MM.1S (cell line): ENCODE measurements around the gene SMPD3.

ENCODE experiments used
- DNase-seq: peaks from one replicate; pipeline ENCODE4 v3.0.0-alpha.2; 2015
- H2AFZ ChIP-seq: fragments of 300-600 bp; sonication (generic); 2 replicates; pipeline ENCODE4 v1.6.0; 2016; ENCODE audit warnings: antibody characterized with exemption, low read length
- H3F3A ChIP-seq: fragments of 300-600 bp; sonication (generic); 2 replicates; pipeline ENCODE4 v1.6.1; 2016; ENCODE audit warnings: mild to moderate bottlenecking, antibody characterized with exemption, low read length, moderate library complexity, mixed read lengths; ENCODE audit not compliant: insufficient read depth
- H3K27ac ChIP-seq: fragments of 300-600 bp; sonication (generic); 2 replicates; pipeline ENCODE4 v1.5.1; 2016; ENCODE audit warnings: mild to moderate bottlenecking, low read length
- H3K27me3 ChIP-seq: fragments of 300-600 bp; sonication (generic); replicated peaks from 2 replicates; pipeline ENCODE4 v1.6.0; 2016; ENCODE audit warnings: low read length; ENCODE audit not compliant: insufficient read depth
- H3K36me3 ChIP-seq: fragments of 300-600 bp; sonication (generic); replicated peaks from 2 replicates; pipeline ENCODE4 v1.6.1; 2016; ENCODE audit warnings: mild to moderate bottlenecking, low read length, mixed read lengths; ENCODE audit not compliant: insufficient read depth
- H3K4me1 ChIP-seq: fragments of 300-600 bp; sonication (generic); 2 replicates; pipeline ENCODE4 v1.6.1; 2016; ENCODE audit warnings: low read length, mixed read lengths
- H3K4me2 ChIP-seq: fragments of 300-600 bp; sonication (generic); 2 replicates; pipeline ENCODE4 v1.6.0; 2016; ENCODE audit warnings: low read depth, low read length
- H3K4me3 ChIP-seq: fragments of 300-600 bp; sonication (generic); 2 replicates; pipeline ENCODE4 v1.5.1; 2016; ENCODE audit warnings: low read length, mixed read lengths
- H3K79me2 ChIP-seq: fragments of 300-600 bp; sonication (generic); 2 replicates; pipeline ENCODE4 v1.6.1; 2016; ENCODE audit warnings: mixed run types, low read length, mixed read lengths
- H3K9ac ChIP-seq: fragments of 300-600 bp; sonication (generic); 2 replicates; pipeline ENCODE4 v1.6.1; 2016; ENCODE audit warnings: low read length, mixed read lengths
- H3K9me2 ChIP-seq: fragments of 300-600 bp; sonication (generic); replicated peaks from 2 replicates; pipeline ENCODE4 v1.6.1; 2016; ENCODE audit warnings: mild to moderate bottlenecking, low read length, mixed read lengths; ENCODE audit not compliant: insufficient read depth
- H3K9me3 ChIP-seq: fragments of 300-600 bp; sonication (generic); replicated peaks from 2 replicates; pipeline ENCODE4 v1.6.1; 2016; ENCODE audit warnings: mild to moderate bottlenecking, low read length, mixed read lengths; ENCODE audit not compliant: insufficient read depth
- H4K20me1 ChIP-seq: fragments of 300-600 bp; sonication (generic); 2 replicates; pipeline ENCODE4 v1.6.1; 2016; ENCODE audit warnings: mild to moderate bottlenecking, low read length, moderate library complexity, mixed read lengths; ENCODE audit not compliant: insufficient read depth
- CTCF ChIP-seq: fragments of 300-600 bp; sonication (generic); IDR thresholded peaks from 2 replicates; pipeline ENCODE4 v1.5.1; 2016; ENCODE audit warnings: antibody characterized with exemption, low read length, mixed read lengths
- EZH2 ChIP-seq: fragments of 300-600 bp; sonication (generic); optimal IDR thresholded peaks from 2 replicates; pipeline ENCODE3; 2017; ENCODE audit warnings: low read depth, mild to moderate bottlenecking, antibody characterized with exemption, low read length, mixed read lengths
- EZH2phosphoT487 ChIP-seq: fragments of 300-600 bp; sonication (generic); IDR thresholded peaks from 2 replicates; pipeline ENCODE4 v1.6.1; 2018; ENCODE audit warnings: antibody characterized with exemption, low read length

SMPD3 gene

GRCh38 chr16:68372806-68373205 is 75.5 kb downstream of the SMPD3 start:
- H3K27me3 ChIP-seq = no peaks in the 10 kb centered on the region
- no peak for DNase-seq
- no peaks in the 10 kb centered on the region for H3K9me2 ChIP-seq
- peaks cover 4% of the 10 kb centered on the region; the same call in 1 of the 2 replicates for H3K79me2 ChIP-seq
- no peak overlapping the region for H3K27ac ChIP-seq
- TF ChIP-seq EZH2 = no peak
- TF ChIP-seq EZH2phosphoT487 = no peak
- no peak for TF ChIP-seq CTCF
- H3K9ac ChIP-seq = no peak overlapping the region
- H2AFZ ChIP-seq = no peak overlapping the region
- peaks cover 30% of the 10 kb centered on the region for H3K4me1 ChIP-seq
- no peaks in the 10 kb centered on the region for H3K36me3 ChIP-seq
- H3K9me3 ChIP-seq = no peaks in the 10 kb centered on the region
- peaks cover 29% of the 10 kb centered on the region for H3F3A ChIP-seq
- H4K20me1 ChIP-seq = no peaks in the 10 kb centered on the region
- no peak overlapping the region for H3K4me2 ChIP-seq
- no peak overlapping the region for H3K4me3 ChIP-seq

DNA sequence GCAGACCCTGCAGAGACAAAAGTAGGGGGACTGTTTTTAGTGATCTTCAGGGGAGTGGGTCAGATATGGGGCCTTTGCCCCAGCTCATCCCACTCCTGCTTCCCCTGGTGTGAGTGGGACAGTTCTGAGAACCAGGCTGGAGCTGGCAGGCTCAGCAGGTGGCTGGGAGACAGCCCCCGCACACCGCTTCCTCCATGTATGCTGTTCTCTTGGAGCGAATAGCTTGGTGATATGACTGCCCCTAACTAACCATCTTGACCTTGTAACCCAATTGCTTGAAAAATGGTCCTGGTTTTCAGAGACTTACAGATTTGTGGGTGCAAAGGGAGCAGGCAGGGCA is 76.0 kb downstream of the SMPD3 start:
- Histone ChIP-seq H3K9me2 (no peaks in the 10 kb centered on the region), H3K36me3 (no peaks in the 10 kb centered on the region), H3K27me3 (no peaks in the 10 kb centered on the region), H3K4me2 (no peak overlapping the region), H3K9ac (no peak overlapping the region), H3K79me2 (peaks cover 8% of the 10 kb centered on the region; the same call in 1 of the 2 replicates), H2AFZ (no peak overlapping the region), H3K4me3 (no peak overlapping the region), H3K4me1 (peaks cover 34% of the 10 kb centered on the region), H3F3A (peaks cover 32% of the 10 kb centered on the region), H3K27ac (no peak overlapping the region), H3K9me3 (no peaks in the 10 kb centered on the region), H4K20me1 (no peaks in the 10 kb centered on the region)
- DNase-seq = no peak
- TF ChIP-seq CTCF = no peak
- TF ChIP-seq EZH2 = no peak
- TF ChIP-seq EZH2phosphoT487 = no peak

- H3K9me2 ChIP-seq = no peaks in the 10 kb centered on the region
- no peaks in the 10 kb centered on the region for H3K36me3 ChIP-seq
- no peak overlapping the region for H3K4me3 ChIP-seq
- no peaks in the 10 kb centered on the region for H4K20me1 ChIP-seq
- H3K27ac ChIP-seq = no peak overlapping the region
- DNase-seq = no peak
- peaks cover 37% of the 10 kb centered on the region for H3K4me1 ChIP-seq
- no peak overlapping the region for H3K4me2 ChIP-seq
- no peak for TF ChIP-seq CTCF
- TF ChIP-seq EZH2 = no peak
- TF ChIP-seq EZH2phosphoT487 = no peak
- no peaks in the 10 kb centered on the region for H3K27me3 ChIP-seq
- H3K79me2 ChIP-seq = peaks cover 9% of the 10 kb centered on the region; the same call in 1 of the 2 replicates
- H3F3A ChIP-seq = peaks cover 32% of the 10 kb centered on the region
- no peak overlapping the region for H2AFZ ChIP-seq
- no peaks in the 10 kb centered on the region for H3K9me3 ChIP-seq
- H3K9ac ChIP-seq = no peak overlapping the region
Measured at GRCh38 chr16:68371706-68372380, 76.5 kb downstream of the SMPD3 start.
